Loucy (cell line): ENCODE data around the gene NAV2.

Source experiments
- H2AFZ ChIP-seq: fragments of 200-600 bp; sonication (generic); 2 replicates; pipeline ENCODE4 v1.6.0; 2016; ENCODE audit warnings: antibody characterized with exemption, mild to moderate bottlenecking, low read length, moderate library complexity
- H3F3A ChIP-seq: fragments of 200-600 bp; 2 replicates; pipeline ENCODE4 v1.6.0; 2016; ENCODE audit warnings: antibody characterized with exemption, low read depth, mild to moderate bottlenecking
- H3K27me3 ChIP-seq: fragments of 200-600 bp; sonication (generic); 2 replicates; pipeline ENCODE4 v1.6.1; 2014; ENCODE audit warnings: low read length, mild to moderate bottlenecking; ENCODE audit not compliant: insufficient read depth, poor library complexity, severe bottlenecking
- H3K36me3 ChIP-seq: fragments of 200-600 bp; sonication (generic); 2 replicates; pipeline ENCODE4 v1.6.1; 2016; ENCODE audit warnings: low read length; ENCODE audit not compliant: insufficient read depth
- H3K4me1 ChIP-seq: fragments of 200-600 bp; sonication (generic); 2 replicates; pipeline ENCODE4 v1.5.1; 2014; ENCODE audit warnings: low read length, mild to moderate bottlenecking; ENCODE audit not compliant: insufficient read depth, poor library complexity, severe bottlenecking
- H3K4me2 ChIP-seq: fragments of 200-600 bp; sonication (generic); 2 replicates; pipeline ENCODE4 v1.6.0; 2014; ENCODE audit warnings: antibody characterized with exemption, low read length, low read depth, mild to moderate bottlenecking; ENCODE audit not compliant: poor library complexity, severe bottlenecking
- H3K4me3 ChIP-seq: fragments of 200-600 bp; sonication (generic); 2 replicates; pipeline ENCODE4 v1.5.1; 2014; ENCODE audit warnings: low read length, mild to moderate bottlenecking, mixed read lengths; ENCODE audit not compliant: poor library complexity, severe bottlenecking
- H3K79me2 ChIP-seq: fragments of 200-600 bp; sonication (generic); 2 replicates; pipeline ENCODE4 v1.6.1; 2014; ENCODE audit warnings: low read length; ENCODE audit not compliant: insufficient read depth
- H3K9ac ChIP-seq: fragments of 200-600 bp; sonication (generic); 2 replicates; pipeline ENCODE4 v1.6.0; 2014; ENCODE audit warnings: mild to moderate bottlenecking, low read depth, low read length, moderate library complexity; ENCODE audit not compliant: poor library complexity, severe bottlenecking
- H3K9me2 ChIP-seq: fragments of 200-600 bp; sonication (generic); replicated peaks from 2 replicates; pipeline ENCODE4 v1.6.1; 2016; ENCODE audit warnings: low read depth, low read length, mixed read lengths
- H3K9me3 ChIP-seq: fragments of 200-600 bp; sonication (generic); 2 replicates; pipeline ENCODE4 v1.6.1; 2014; ENCODE audit warnings: mild to moderate bottlenecking, antibody characterized with exemption, low read length, low read depth; ENCODE audit not compliant: insufficient read depth
- H4K20me1 ChIP-seq: fragments of 200-600 bp; sonication (generic); 2 replicates; pipeline ENCODE4 v1.6.0; 2014; ENCODE audit warnings: antibody characterized with exemption, low read length, mild to moderate bottlenecking; ENCODE audit not compliant: insufficient read depth, poor library complexity, severe bottlenecking
- CTCF ChIP-seq: fragments of 200-600 bp; sonication (generic); conservative IDR thresholded peaks from 2 replicates; pipeline ENCODE4 v1.5.1; 2014; ENCODE audit warnings: mild to moderate bottlenecking, antibody characterized with exemption, low read length
- EZH2phosphoT487 ChIP-seq: fragments of 200-600 bp; IDR thresholded peaks from 2 replicates; pipeline ENCODE4 v1.6.1; 2018; ENCODE audit warnings: antibody characterized with exemption, mild to moderate bottlenecking, moderate library complexity, borderline replicate concordance

The NAV2 gene

GRCh38 chr11:20070459-20070858, 357.8 kb downstream of the NAV2 start:
- H3K36me3 ChIP-seq, result no peaks in the 10 kb centered on the region

GRCh38 chr11:20075627-20076026, 363.0 kb downstream of the NAV2 start:
- Histone ChIP-seq H3K4me3 (no peak overlapping the region), H3K9me2 (no peaks in the 10 kb centered on the region), H3K79me2 (no peaks in the 10 kb centered on the region), H2AFZ (no peak overlapping the region), H3K4me1 (no peaks in the 10 kb centered on the region), H3K27me3 (no peaks in the 10 kb centered on the region), H3K9me3 (no peaks in the 10 kb centered on the region), H3F3A (no peaks in the 10 kb centered on the region), H3K9ac (no peak overlapping the region), H3K4me2 (no peak overlapping the region), H4K20me1 (no peaks in the 10 kb centered on the region), H3K36me3 (no peaks in the 10 kb centered on the region)
- TF ChIP-seq EZH2phosphoT487 (no peak), CTCF (no peak)

More at GRCh38 chr11:20070459-20070858, 357.8 kb downstream of the NAV2 start:
- H3K9me3 ChIP-seq, result no peaks in the 10 kb centered on the region
- H3K9me2 ChIP-seq, result no peaks in the 10 kb centered on the region
- no peaks in the 10 kb centered on the region for H4K20me1 ChIP-seq
- no peak overlapping the region for H3K9ac ChIP-seq
- TF ChIP-seq EZH2phosphoT487, result no peak
- TF ChIP-seq CTCF, result no peak
- no peaks in the 10 kb centered on the region for H3F3A ChIP-seq
- H3K79me2 ChIP-seq, result no peaks in the 10 kb centered on the region
- no peaks in the 10 kb centered on the region for H3K27me3 ChIP-seq
- H3K4me3 ChIP-seq, result no peak overlapping the region
- no peak overlapping the region for H2AFZ ChIP-seq
- H3K4me2 ChIP-seq, result no peak overlapping the region
- H3K4me1 ChIP-seq, result no peaks in the 10 kb centered on the region

GRCh38 chr11:20078846-20079245, 366.2 kb downstream of the NAV2 start:
- H3K4me2 ChIP-seq, result no peak overlapping the region
- no peaks in the 10 kb centered on the region for H3K9me3 ChIP-seq
- H3F3A ChIP-seq, result no peaks in the 10 kb centered on the region

More at GRCh38 chr11:20078846-20079245, 366.2 kb downstream of the NAV2 start:
- Histone ChIP-seq H3K9me2 (no peaks in the 10 kb centered on the region), H4K20me1 (no peaks in the 10 kb centered on the region), H3K79me2 (no peaks in the 10 kb centered on the region), H3K36me3 (no peaks in the 10 kb centered on the region), H3K4me1 (no peaks in the 10 kb centered on the region), H3K27me3 (no peaks in the 10 kb centered on the region), H3K9ac (no peak overlapping the region), H3K4me3 (no peak overlapping the region), H2AFZ (no peak overlapping the region)
- no peak for TF ChIP-seq EZH2phosphoT487
- TF ChIP-seq CTCF, result no peak
